GM21737 (cell line): ENCODE results near the gene NANP.
A peak's percentile ranks its signal among the peaks of the same experiment; 100 is the strongest.
"Not testable (repeated sequence)": the region's sequence is repeated elsewhere in the genome, so short reads cannot be mapped to it uniquely, and the experiment has no call there.

Experiments used
- ATAC-seq: cut with Tn5 transposase; IDR thresholded peaks from one replicate; pipeline ENCODE4 v1.9.1; 2021; ENCODE audit warnings: mild to moderate bottlenecking, moderate library complexity; ENCODE audit not compliant: unreplicated experiment

The NANP gene, protein sequence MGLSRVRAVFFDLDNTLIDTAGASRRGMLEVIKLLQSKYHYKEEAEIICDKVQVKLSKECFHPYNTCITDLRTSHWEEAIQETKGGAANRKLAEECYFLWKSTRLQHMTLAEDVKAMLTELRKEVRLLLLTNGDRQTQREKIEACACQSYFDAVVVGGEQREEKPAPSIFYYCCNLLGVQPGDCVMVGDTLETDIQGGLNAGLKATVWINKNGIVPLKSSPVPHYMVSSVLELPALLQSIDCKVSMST

DNA sequence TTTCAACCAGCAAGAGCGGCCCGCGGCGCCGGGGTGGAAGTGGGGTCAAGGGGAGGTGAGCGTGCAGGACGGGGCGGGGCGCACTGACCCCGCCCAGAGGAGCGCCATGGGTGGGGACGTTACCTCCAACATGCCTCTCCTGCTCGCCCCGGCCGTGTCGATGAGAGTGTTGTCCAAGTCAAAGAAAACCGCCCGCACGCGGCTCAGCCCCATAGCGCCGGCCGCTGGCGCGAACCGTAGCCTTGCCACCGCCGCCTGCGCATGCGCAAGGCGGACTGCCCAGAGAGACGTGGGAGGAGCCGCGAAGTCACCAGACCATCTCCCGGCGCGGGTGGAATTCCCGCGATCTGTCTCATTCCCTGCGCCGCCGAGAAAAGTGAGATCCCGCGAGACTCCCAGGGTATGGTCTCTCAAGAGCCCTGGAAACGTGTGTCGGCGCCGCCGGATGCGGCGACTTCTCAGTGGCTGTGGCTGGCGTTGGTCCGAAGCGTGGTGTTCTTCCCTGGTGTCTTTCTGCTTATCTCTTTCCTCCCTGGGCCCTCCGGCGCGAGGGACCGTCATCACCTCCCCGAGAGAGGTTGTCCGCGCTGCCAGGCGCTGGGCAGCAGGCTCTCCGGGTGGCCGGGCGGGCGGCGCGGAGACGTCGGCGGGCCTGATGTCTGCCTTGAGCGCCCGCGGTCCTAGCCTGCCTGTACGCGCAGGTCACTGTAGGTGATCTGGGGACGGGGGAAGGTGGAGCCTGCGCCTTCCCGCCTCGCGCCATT, at the start of gene NANP:
TSS of gene NANP (minus strand) at position 279 of the 764 bp plus-strand sequence. CDS start at position 213, 66 bp downstream.
- peak; percentile 79 for ATAC-seq

DNA sequence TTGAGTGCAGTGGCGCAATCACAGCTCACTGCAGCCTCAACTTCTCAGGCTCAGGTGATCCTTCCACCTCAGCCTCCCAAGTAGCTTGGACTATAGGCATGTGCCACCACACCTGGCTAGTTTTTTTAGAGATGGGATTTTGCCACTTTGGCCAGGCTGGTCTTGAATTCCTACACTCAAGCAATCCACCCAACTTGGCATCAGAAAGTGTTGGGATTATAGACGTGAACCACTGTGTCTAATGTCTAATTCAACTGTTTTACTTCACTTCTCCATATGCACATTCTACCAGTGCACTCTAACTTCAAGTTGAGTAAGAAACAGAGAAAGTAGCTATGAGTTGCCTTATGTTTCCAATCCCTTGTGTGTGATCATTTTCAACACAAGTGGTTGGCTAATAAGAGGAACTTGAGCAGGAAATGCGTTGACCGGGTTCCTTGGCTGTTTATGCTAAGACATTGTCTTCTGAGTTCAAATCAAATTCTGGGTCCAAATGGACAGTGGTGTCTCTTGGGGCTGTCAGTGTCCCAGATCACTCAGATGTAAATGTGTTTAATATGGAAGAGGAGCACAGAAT, 48.9 kb upstream of the NANP start:
- ATAC-seq, result no peak

DNA sequence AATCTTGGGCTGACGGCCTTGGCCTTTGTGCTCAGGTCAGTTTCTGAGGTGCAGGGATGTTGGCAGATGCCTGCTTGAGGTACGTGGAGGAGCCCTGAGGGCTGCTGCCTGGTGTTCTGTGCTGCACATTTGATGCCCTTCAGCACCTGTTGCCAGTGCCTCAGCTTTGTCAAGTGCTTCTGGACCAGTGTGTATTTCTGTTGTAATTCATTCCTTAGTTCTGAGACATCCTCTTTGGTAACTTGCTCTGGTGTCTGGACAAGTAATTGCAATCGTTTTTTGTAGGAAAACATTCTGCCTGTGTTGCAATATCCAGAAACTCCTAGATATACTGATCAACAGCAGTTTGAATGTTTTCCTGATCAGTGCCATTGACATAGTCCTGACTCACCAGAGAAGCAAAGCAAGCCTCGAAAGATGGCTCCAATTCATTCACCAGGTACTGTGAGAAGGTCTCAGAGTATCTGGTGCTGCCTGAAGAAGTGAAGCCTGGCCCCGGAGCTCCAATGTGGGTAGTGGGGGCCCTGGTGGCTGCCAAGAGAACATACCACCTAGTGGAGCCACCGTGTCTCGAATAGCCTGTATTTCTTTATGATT, 46.1 kb upstream of the NANP start:
- ATAC-seq, result no peak

DNA sequence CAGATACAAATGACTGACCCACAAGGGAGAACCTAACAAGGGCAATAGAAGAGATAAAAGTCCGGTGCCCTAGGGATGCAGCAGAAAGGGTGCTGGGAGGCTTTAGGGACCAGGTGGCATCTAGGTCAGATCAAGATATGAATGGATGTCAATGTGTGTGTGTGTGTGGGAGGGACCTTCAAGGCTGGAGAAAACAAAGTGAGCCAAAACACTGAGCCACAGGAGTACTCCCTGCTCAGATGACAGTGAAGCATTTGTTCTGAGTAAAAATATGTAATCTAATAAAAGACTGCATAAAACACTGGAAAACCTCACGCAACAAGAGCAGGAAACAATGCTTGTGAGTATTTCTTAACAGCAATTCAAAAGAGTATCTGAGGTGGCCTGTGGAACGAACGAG, 44.6 kb upstream of the NANP start:
- no peak for ATAC-seq

DNA sequence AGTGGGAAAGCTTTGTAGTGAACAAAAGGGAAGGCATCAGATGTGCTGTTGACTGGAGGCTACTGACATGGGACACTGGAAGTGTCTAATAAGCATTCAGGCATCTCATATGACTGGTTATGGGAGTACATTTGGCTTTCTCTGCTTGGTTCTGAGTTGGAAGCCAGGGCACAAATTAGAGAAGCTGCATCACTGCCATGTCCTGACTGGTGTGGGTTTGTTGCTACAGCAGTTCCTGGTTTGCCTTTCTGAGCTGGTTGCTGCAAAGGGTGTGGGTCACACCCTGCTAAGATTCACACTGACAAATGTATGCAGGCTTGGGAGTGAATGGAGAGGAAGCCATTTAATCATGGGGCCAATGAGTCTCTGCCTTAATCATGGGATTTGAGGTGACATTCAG, 36.2 kb upstream of the NANP start:
- no peak for ATAC-seq

DNA sequence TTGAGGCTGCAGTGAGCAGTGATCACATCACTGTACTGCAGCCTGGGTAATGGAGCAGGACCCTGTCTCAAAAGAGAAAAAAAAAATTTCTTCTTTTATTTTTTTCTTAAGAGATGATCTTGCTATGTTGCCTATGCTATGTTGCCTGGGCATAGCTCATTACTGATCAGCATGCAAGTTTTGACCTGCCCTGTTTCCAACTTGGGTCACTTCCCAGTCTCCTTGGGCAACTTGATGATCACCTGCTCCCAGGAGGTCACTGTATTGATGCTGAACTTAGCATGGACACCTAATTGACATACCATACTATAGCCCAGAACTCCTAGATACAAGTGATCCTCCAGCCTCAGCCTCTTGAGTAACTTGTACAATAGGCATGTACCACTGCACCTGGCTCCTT, 30.7 kb upstream of the NANP start:
- ATAC-seq, result no peak

DNA sequence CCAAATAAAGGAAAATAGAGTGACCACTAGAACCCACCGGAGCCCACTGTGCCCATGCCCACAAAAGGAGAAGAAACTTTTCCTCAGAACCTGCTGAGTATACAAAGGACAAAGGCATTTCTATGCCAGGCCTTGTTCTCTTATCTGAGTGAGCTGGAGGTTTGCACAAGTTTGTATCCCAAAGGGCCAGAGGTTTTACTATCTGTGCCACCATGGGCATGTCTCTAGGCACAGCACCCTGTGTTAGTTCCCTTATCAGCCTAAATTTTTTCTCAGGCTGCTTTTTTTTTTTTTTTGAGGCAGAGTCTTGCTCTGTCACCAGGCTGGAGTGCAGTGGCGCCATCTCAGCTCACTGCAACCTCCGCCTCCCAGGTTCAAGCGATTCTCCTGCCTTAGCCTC, 29.1 kb upstream of the NANP start:
- ATAC-seq, result not testable (repeated sequence)

DNA sequence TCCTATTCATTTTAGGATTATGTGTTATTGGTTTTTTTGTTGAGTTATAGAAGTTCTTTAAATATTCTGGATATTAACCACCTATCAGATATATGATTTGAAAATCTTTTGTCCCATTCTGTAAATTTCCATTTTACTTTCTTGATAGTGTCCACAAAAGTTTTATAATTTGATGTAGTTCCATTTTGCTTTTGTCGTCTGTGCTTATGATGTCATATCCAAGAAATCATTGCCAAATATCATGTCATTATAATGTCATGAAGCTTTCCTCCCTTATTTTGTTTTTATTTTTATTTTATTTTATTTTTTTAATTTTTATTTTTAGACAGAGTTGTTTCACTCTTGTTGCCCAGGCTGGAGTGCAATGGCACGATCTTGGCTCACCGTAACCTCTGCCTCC, 21.0 kb upstream of the NANP start:
- ATAC-seq, result no peak

DNA sequence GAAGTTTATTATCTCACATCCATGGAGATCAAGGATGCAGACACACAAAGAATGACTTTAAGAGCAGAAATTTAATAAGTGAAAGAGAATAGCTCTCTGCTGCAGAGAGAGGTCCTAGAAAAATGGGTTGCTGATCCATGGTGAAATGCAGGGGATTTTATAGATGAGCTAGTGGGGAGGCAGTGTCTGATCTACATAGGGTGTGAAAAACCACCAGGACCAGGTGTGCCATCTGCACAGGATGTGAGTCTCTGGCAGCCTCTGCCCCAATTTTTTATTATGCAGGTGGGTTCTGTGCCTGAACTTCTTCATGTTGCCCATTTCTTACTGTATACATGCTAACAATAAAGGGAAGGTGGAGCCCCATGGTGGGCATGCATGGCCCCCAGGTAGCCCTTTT, 19.9 kb upstream of the NANP start:
- ATAC-seq, result no peak

DNA sequence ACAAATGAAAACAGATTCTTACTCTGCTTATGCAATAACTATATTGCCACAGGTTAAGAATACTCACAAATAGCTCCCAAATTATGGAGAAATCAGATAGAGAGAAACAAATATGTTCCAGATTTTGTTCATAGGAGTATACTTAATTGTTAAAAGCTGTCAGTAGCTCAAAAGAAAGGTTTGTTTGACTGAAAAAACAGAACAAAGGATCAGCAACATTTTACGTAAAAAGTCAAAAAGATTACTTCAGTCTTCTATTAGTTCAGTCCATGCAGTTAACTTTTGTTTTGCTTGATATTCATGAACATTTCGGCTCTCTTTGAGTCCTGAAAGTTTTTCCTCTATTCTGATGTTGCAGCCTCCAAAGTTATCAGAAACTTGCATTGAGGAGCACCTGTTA, 13.4 kb upstream of the NANP start:
- ATAC-seq, result no peak

DNA sequence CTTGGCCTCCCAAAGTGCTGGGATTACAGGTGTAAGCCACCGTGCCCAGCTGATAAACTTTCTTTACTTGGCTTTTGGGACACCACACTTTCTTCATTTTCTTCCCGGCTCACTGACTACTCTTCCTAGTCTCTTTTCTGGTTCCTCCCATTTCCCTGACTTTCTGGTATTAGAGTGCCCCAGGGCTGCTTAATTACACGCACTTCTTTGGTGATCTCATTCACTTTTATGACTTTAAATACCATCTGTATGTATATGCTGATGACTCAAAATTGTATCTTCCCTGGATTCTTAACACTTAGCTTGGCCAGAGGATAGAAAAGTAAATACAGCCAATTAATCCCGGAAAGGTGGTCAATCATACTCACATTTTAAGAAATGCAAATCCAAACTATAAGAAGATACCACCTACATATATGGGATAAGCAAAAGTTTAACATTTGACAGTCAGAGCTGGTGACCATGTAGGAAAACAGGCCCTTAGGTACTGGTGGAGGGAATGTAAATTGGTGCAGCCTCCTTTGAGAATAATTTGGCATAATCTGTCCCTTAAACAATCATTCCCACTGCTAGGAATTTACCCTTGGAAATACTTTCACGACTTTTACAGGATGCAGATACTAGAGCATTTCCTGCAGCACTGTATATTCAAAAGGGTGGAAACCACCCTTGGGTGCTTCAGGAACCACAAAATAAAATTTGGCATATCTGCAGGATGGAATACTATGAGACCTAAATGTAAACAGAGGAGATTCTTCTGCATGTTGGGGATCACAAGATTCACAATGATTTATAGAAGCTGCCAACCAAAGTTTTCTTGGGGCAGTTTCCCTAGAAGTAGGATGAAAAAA, 9.4 kb upstream of the NANP start:
- ATAC-seq, result no peak

DNA sequence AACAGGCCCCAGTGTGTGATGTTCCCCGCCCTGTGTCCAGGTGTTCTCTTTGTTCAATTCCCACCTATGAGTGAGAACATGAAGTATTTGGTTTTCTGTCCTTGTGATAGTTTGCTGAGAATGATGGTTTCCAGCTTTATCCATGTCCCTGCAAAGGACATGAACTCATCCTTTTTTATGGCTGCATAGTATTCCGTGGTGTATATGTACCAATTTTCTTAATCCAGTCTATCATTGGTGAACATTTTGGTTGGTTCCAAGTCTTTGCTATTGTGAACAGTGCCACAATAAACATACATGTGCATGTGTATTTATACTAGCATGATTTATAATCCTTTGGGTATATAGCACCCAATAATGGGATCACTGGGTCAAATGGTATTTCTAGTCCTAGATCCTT, 6.8 kb upstream of the NANP start:
- ATAC-seq, result not testable (repeated sequence)

DNA sequence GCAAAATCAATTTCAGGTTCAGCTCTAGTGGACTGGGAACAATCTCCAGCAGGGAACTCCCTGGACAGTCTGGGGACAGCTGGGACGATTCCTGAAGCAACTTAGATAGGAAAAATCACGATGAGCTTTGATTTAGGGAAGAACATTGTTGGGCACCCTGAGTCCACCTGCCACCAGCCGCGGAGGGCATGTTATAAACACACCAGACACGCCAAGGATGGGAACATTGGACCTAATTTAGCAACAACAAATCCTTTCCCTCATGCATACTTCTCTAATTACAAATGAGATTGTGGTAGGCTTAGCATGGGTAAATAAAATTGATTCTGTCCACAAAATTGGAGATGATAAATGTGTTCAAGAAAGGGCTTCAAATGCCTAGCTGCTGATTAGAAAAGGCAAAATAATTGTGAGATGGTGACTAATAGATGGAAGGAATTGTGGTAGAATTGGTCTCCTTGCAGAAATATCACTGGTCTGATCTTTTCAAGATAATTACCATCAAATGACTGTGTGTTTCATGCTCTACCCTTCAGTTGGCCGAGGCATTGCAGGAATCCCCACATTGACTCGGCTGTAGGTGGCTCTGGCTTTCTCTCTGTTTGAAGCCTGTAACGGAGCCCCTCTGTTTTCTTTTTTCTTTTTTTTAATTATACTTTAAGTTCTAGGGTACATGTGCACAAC, 6.1 kb upstream of the NANP start:
- no peak for ATAC-seq

DNA sequence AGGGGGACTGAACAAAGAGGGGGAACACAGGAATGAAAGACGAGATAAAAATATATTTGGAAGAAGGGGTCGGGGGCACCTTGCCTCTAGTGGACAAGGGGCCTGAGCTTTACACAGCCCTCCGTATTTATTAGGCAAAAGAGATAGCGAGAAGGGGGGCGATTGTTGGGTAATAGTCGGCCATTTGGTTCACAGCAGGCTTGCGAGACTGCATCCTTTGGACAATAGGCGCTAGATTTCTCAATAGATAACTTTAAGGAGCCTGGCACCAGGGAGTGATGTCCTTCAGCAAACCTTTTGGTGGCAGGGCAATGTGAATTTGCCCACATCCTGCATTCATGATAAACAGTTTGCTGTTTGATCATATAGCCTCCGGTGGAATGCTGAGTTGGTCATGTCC, 3.0 kb upstream of the NANP start:
- no peak for ATAC-seq

DNA sequence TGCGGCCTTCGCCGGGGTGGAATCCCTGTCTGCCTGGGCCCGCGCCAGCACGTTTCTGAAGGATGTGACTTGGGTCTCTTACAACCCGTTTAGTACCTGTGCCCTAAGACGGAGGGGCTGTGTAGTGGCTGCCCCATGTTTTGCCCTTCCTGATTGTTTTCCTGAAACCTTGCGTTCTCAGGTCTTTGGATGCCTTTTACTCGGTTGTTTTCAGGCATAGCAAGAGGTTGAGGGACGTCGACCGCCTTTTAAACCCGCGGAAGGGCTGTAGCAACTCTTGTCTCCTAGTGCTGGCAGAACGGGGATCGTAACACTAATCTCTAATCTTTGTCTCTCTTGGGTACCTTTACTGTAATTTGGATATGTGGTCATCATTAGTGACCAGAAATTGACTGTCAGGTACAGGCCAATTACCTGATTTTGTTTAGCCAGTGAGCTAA, 706 bp upstream of the NANP start:
- no peak for ATAC-seq

DNA sequence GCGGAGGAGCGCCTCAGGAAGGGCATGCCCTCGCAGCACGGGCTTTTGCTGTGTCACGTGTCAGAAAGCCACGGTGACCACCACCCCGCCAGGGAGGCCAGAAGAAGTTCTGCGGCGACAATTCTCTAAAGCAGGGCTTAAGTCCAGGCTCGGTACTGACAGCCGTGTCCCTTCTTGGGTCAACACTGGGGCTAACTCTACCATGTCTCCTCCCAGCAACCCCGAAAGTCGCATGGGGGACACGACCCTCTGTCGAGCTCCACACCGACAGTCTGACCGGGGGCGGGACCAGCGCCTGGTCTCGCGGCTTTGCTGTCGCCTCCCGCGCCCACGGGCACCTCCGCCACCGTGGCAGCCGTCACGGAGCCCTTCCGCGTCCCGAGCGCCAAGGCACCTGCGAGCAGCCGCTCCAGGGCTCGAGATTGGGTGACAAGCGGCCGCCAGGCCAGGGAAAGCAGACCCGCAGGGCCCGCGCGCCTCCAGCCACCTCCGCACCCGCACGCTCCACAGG, 534 bp downstream of the NANP start:
- peak; percentile 14 for ATAC-seq

DNA sequence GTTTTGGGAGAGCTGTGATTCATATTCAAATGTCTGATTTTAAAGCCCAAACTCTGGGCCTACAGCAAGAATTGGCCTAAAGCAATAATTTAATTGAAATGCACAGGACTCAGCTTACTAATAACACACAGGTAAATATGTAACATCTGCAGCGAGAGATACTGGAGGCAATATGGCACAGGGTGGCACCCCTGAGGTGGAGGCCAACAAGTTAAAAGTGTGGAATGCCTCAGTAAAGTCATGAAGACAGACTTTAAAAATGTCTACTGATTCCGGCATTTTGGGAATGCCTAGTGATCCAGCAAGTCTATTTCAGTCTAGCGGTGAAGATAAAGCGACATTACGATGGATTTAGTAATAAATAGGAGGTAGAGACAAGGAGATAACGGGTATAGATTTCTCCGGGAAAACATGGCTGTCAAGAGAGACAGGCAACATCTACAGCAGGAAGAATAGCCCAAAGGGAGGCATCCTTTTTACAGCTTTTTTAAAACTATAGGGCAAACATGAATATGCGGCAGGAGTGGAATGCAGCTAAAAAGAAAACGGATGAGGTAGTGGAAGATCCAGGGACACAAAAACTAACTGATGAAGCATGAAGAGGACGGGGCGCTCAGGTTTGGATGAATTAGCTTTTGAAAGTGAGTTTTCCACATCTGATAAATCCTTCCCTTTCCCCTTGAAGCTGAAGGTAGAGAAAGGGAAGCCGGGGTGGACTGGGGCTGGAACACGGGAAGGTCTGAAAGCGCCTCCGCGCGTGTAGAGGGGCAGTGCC, 1.2 kb downstream of the NANP start:
- no peak for ATAC-seq

DNA sequence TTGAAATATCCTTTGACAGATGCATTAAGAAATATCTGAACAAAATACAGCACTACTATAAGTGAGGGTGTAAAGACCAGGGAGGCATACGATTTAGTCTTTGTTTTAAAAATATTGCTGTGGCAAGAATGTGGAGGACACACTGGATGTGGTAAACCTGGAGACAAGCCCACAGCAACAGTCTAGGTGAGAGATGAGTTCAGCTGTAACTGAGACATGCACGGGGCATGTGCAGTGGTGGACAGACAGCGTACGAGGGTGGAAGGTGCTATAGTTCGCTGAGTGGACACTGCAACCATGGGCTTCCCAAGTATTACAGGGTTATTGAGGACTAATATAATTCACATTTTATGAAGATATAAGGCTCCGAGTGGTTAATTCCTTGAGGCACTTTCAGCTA, 1.8 kb downstream of the NANP start:
- ATAC-seq, result no peak

DNA sequence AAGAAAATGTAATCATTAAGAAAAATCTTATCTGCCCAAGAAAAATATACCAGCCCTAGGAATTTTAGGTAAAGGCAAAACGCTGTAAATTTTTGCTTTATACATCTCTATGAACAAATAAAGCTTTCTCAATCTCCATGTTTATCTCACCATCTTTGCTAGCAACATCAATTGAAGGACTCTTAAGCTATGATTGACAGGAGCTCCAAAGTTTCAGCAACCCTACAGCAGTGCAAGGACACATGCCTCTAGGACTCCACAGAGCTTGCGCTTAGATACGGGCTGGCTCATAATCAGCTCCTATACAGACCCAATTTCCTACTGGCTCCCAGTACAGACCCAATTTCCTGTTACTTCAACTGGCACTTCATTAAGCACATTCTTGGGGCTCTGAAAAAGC, 4.3 kb downstream of the NANP start:
- no peak for ATAC-seq
